ENCODE results near the gene PIGK. TPM values are rescaled to one million over a fixed set of nuclear protein-coding genes. Genes with fewer than 3 reads are reported as not detected.

Gene PIGK
- total RNA-seq, 1 experiment from 2014 or later = 23.3 TPM

GRCh38 chr1:77056525-77056924 lies 162.7 kb downstream of the PIGK start (continued):
- TF ChIP-seq, protein P1, sequence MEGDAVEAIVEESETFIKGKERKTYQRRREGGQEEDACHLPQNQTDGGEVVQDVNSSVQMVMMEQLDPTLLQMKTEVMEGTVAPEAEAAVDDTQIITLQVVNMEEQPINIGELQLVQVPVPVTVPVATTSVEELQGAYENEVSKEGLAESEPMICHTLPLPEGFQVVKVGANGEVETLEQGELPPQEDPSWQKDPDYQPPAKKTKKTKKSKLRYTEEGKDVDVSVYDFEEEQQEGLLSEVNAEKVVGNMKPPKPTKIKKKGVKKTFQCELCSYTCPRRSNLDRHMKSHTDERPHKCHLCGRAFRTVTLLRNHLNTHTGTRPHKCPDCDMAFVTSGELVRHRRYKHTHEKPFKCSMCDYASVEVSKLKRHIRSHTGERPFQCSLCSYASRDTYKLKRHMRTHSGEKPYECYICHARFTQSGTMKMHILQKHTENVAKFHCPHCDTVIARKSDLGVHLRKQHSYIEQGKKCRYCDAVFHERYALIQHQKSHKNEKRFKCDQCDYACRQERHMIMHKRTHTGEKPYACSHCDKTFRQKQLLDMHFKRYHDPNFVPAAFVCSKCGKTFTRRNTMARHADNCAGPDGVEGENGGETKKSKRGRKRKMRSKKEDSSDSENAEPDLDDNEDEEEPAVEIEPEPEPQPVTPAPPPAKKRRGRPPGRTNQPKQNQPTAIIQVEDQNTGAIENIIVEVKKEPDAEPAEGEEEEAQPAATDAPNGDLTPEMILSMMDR (IDR thresholded peaks at IDR 0.05 in 2 of 3, conservative IDR thresholded peaks at IDR 0.05 in 1 of 3; ENCODE audit: borderline replicate concordance in 1 of 3, insufficient read depth in 1 of 3, low read depth in 2 of 3, low read length in 2 of 3) = no peak
- no peak for TF ChIP-seq FOSL1 (IDR thresholded peaks at IDR 0.05; ENCODE audit: low read depth)
- TF ChIP-seq, protein P2, sequence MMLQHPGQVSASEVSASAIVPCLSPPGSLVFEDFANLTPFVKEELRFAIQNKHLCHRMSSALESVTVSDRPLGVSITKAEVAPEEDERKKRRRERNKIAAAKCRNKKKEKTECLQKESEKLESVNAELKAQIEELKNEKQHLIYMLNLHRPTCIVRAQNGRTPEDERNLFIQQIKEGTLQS (IDR thresholded peaks at IDR 0.05) = no peak
- no peak for TF ChIP-seq TCF7L2 (IDR thresholded peaks at IDR 0.05; ENCODE audit: borderline replicate concordance, extremely low read depth, insufficient read depth, insufficient read length)
- no peak for TF ChIP-seq SRF (IDR thresholded peaks at IDR 0.05; ENCODE audit: low read depth)

DNA sequence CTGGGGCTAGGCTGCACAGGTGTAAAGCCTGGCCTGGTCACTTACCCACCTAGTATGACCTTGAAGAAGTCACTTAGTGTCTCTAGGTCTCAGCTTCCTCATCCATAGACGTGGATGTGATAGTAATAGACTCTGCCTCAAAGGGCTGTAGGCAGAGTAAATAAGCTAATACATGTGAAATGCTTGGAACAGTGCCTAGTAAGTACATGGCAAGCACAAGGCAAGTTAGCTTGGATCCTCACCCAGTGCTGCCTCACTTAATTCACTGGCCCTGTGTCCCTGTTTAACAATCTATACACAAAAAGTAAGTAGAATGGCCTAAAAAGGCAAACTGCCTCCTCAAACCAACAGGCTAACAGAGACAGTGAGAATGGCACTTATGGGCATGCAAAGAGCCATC lies 167.8 kb downstream of the PIGK start:
- no peak overlapping the region for H3K9ac ChIP-seq (ENCODE audit: low read length)
- no TSS peak for BruUV-seq (replicated peaks)
- H3K4me1 ChIP-seq (ENCODE audit: control insufficient read depth in 1 of 2, insufficient read depth in 2 of 2, low read length in 2 of 2) = no peaks in the 10 kb centered on the region
- CTCF ChIA-PET = no interaction called here
- no peak for DNase-seq (ENCODE audit: low read depth, low spot score)
- no peaks in the 10 kb centered on the region for H3K9me3 ChIP-seq (ENCODE audit: control insufficient read depth in 1 of 2, insufficient read depth in 1 of 2, low read depth in 1 of 2, low read length in 2 of 2)
- RAD21 ChIA-PET (ENCODE audit: low non-redundant PET in 1 of 2, low total read pairs in 2 of 2, uncharacterized antibody in 2 of 2, unreplicated experiment in 2 of 2) = no interaction called here
- H3K9me2 ChIP-seq (ENCODE audit: insufficient read depth) = no peaks in the 10 kb centered on the region
- H3K79me2 ChIP-seq (ENCODE audit: insufficient read depth, low read length) = no peaks in the 10 kb centered on the region
- H3K27me3 ChIP-seq (ENCODE audit: insufficient read depth, low read length) = no peaks in the 10 kb centered on the region
- H3K4me2 ChIP-seq (ENCODE audit: low read length) = no peak overlapping the region
- no peak for ATAC-seq
- no peak overlapping the region for H3K27ac ChIP-seq (ENCODE audit: low read depth, low read length)
- intact Hi-C loops (cut with micrococcal nuclease) = no loop called here
- no peaks in the 10 kb centered on the region for H4K20me1 ChIP-seq (ENCODE audit: insufficient read depth)
- POLR2A ChIA-PET = no interaction called here
- H3K36me3 ChIP-seq (ENCODE audit: control insufficient read depth in 1 of 2, insufficient read depth in 2 of 2, low read length in 2 of 2) = no peaks in the 10 kb centered on the region
- no peak overlapping the region for H2AFZ ChIP-seq (ENCODE audit: low read depth, low read length, poor library complexity, severe bottlenecking)
- H3K4me3 ChIP-seq (replicated peaks in 1 of 2; ENCODE audit: low read depth in 1 of 2, low read length in 2 of 2) = no peak overlapping the region
- no peak for TF ChIP-seq RAD21 (IDR thresholded peaks at IDR 0.05; ENCODE audit: low read depth)
- TF ChIP-seq, protein P2 (IDR thresholded peaks at IDR 0.05) = no peak
- no peak for TF ChIP-seq YY1 (IDR thresholded peaks at IDR 0.05; ENCODE audit: extremely low read depth, insufficient replicate concordance, low read depth, low read length)
- TF ChIP-seq REST (IDR thresholded peaks at IDR 0.05; ENCODE audit: low read depth) = no peak
- TF ChIP-seq FOSL1 (IDR thresholded peaks at IDR 0.05; ENCODE audit: low read depth) = no peak
- TF ChIP-seq POLR2A (IDR thresholded peaks at IDR 0.05; ENCODE audit: borderline replicate concordance, extremely low read depth, insufficient read depth, insufficient read length) = no peak
- no peak for TF ChIP-seq ZFX (IDR thresholded peaks at IDR 0.05)
- no peak for TF ChIP-seq MAX (IDR thresholded peaks at IDR 0.05)
- TF ChIP-seq ZNF274 (IDR thresholded peaks at IDR 0.05; ENCODE audit: low read depth, low read length) = no peak
- no peak for TF ChIP-seq TCF7L2 (IDR thresholded peaks at IDR 0.05; ENCODE audit: borderline replicate concordance, extremely low read depth, insufficient read depth, insufficient read length)
- no peak for TF ChIP-seq CBX3 (IDR thresholded peaks at IDR 0.05; ENCODE audit: low read depth)
- TF ChIP-seq EZH2phosphoT487 (IDR thresholded peaks at IDR 0.05; ENCODE audit: borderline replicate concordance) = no peak
- no peak for TF ChIP-seq ELF1 (IDR thresholded peaks at IDR 0.05; ENCODE audit: borderline replicate concordance, low read depth)
- no peak for TF ChIP-seq CEBPB (IDR thresholded peaks at IDR 0.05; ENCODE audit: low read depth)
- TF ChIP-seq, protein P3, sequence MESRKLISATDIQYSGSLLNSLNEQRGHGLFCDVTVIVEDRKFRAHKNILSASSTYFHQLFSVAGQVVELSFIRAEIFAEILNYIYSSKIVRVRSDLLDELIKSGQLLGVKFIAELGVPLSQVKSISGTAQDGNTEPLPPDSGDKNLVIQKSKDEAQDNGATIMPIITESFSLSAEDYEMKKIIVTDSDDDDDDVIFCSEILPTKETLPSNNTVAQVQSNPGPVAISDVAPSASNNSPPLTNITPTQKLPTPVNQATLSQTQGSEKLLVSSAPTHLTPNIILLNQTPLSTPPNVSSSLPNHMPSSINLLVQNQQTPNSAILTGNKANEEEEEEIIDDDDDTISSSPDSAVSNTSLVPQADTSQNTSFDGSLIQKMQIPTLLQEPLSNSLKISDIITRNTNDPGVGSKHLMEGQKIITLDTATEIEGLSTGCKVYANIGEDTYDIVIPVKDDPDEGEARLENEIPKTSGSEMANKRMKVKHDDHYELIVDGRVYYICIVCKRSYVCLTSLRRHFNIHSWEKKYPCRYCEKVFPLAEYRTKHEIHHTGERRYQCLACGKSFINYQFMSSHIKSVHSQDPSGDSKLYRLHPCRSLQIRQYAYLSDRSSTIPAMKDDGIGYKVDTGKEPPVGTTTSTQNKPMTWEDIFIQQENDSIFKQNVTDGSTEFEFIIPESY (IDR thresholded peaks at IDR 0.05; ENCODE audit: extremely low read depth, insufficient replicate concordance, low read length) = no peak

Measured in HCT116 (cell line).